Ovary (tissue), 3 donors: Measurements from ENCODE around the gene PAQR7.

ENCODE experiments used
- CTCF ChIP-seq, 3 donors: fragments of 450-650 bp in 2 of 3; fragments of 200-600 bp in 1 of 3; IDR thresholded peaks; one replicate each; pipeline versions ENCODE4 v1.5.1 to v1.8.0; 2016 to 2022; ENCODE audit warnings: antibody characterized with exemption in 3 of 3, mild to moderate bottlenecking in 1 of 3
- POLR2A ChIP-seq: fragments of 450-650 bp; IDR thresholded peaks from one replicate; pipeline ENCODE4 v1.6.1; 2017; ENCODE audit warnings: antibody characterized with exemption, mild to moderate bottlenecking, moderate library complexity
- donor health status: DM: no; HTN: no; CAD: no.

- TF ChIP-seq POLR2A (no peak), CTCF (IDR thresholded peaks at IDR 0.05) (no peak)
Observed at GRCh38 chr1:25864434-25864833, 11.1 kb downstream of the PAQR7 start.
